Non-pigmented ciliary epithelial cell (primary cell): ENCODE data around the gene ACOX2.

ENCODE experiments used
- DNase-seq: peaks from one replicate; pipeline ENCODE4 v3.0.0-alpha.2; 2010; ENCODE audit warnings: low read depth

ACOX2 gene

GRCh38 chr3:58536501-58537411 is at the start of gene ACOX2:
TSS of gene ACOX2 (minus strand) at chr3:58537190. CDS start at chr3:58535106, 2,084 bp downstream.
- DNase-seq = no peak

GRCh38 chr3:58585994-58586393 is 49.0 kb upstream of the ACOX2 start:
- no peak for DNase-seq

GRCh38 chr3:58585005-58585786 is 48.2 kb upstream of the ACOX2 start:
- no peak for DNase-seq

DNA sequence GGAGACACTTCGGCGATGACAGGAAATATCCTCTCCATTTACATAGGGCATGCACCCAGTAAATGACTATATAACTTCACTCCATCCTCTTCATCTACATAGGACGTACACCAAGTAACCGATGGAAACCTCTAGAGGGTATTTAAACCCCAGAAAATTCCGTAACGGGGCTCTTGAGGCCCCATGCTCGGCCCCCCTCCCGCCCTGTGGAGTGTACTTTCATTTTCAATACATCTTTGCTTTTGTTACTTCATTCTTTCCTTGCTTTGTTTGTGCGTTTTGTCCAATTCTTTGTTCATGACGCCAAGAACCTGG is 47.7 kb upstream of the ACOX2 start:
- no peak for DNase-seq

DNA sequence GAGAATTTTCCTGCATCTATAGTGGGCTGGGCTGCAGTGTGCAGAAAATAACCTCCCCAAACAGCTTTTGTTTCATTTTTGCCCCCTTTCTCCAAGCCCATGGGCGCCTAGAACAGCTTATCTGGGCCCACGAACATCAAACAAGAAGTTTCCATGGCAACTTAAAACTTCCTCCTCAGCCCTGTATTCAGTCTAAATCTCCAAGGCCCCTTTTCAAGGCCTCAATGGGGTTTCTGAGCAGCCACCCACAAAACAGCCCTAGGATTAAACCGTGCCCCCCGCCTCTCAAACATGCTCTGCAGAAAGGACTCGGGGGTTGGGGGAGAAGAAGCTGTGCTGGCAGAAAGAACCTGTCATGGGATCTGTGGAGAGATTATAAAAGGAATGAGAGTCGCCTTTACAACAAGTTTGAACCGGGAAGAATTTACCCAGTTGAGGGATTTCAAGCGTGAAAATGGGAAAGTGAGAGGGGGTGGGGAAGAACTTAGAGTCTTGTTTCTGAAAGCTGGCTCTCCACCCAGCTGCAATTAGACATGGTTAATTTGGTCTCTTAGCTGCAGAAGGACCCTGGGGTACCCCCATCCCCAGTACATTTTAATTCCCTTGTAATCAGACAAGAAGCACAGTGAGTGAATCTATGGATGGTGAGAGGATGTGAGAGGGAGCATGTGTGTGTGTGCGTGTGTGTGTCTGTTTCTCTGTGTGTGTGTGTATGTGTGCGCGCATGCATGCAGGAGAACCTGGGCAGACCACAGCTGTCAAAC is 44.5 kb upstream of the ACOX2 start:
- no peak for DNase-seq

DNA sequence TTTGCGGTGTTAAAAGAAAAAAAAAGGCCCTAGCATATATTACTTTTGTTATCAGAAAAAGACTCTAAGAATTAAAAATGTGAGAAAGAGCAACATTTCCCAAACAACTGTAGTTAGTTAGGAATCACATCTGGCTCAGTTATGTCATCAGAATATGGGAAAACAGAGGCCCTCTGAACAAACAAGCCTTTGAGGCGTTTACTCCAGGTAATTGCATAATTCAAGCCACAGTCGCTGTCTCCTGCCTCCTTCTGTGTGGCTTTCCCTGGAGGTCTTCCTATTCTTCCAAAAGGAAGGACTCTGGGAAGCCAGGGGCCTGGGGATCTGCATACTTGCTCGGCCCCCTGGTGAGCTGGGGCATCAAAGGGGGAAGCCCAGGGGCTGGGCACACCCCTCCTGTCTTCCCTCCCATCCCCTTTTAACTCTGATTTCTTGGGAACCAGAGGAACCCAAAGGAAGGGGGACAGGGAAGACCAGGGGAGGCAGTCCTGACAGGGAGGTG is 43.9 kb upstream of the ACOX2 start:
- no peak for DNase-seq

GRCh38 chr3:58578873-58579272 is 41.9 kb upstream of the ACOX2 start:
- DNase-seq = no peak

DNA sequence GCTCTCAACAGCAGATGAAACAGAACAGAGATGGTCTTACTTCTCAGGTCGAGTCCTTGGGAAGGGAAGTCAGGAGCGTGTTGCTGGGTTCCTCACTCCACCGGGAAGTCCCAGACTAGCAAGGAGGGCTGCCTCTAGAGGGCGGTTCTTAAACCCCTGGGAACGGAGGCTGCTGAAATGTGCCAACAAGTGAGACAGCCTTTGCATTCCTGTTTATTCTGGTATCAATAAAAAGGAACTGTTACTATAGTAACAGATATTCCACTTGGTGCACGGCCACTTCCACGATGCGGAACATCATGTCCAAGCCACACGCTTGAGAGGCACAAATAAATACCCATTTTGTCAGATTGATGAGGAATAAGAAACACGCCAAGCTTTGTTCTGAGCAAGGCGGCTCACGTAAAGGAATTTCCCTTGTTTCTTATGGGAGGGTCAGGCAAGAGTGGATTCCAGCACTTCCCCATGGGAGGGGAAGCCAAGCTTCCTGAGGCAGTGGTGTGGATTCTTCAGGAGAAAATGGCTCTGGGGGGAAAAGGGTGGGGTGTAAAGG is 40.4 kb upstream of the ACOX2 start, which contains the start of gene FAM107A:
Gene FAM107A (minus strand): TSS at position 123 of the 553 bp plus-strand sequence. CDS start 7,531 bp downstream, outside the sequence.
- no peak for DNase-seq

- DNase-seq = no peak
Measured at GRCh38 chr3:58576716-58577115, 39.7 kb upstream of the ACOX2 start.

GRCh38 chr3:58575971-58576652 is 39.1 kb upstream of the ACOX2 start:
- no peak for DNase-seq

- DNase-seq = no peak
Measured at GRCh38 chr3:58574682-58575081, 37.7 kb upstream of the ACOX2 start.

DNA sequence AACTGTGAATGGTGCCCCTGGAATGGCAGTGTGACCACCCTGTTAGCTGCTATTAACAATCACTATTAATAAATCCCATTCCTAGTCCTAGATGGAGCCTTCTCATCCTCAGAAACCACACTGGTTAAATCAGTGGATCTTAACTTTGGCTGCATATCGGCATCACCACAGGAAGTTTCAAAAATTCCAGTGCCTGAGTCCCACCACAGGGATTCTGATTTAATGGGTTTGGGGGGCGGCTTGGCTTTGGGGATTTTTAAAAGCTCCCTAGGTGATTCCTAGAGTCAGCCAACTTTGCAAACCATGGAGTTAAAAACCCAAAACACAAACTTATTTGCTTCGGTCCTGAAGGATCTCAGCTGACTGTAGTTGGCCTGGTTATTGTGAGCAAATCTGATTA is 37.1 kb upstream of the ACOX2 start:
- no peak for DNase-seq

DNA sequence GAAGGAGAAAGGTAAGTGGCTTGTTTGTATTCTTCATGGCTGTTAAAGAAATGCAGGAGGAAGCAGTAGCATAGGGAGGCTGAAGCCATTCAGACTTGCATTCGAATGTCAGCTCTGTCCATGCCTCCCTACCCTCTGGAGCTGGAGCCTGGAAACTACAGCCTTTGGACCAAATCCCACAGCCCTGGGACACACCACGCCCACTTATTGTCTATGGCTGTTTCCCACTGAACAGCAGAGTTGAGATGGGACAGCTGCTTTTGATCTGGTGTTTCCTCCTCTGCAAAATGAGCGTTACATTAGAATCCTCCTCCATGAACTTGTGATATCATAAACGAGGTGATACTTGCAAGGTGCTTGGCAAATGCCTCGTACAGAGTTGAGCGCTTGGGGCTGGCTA is 36.6 kb upstream of the ACOX2 start:
- no peak for DNase-seq

DNA sequence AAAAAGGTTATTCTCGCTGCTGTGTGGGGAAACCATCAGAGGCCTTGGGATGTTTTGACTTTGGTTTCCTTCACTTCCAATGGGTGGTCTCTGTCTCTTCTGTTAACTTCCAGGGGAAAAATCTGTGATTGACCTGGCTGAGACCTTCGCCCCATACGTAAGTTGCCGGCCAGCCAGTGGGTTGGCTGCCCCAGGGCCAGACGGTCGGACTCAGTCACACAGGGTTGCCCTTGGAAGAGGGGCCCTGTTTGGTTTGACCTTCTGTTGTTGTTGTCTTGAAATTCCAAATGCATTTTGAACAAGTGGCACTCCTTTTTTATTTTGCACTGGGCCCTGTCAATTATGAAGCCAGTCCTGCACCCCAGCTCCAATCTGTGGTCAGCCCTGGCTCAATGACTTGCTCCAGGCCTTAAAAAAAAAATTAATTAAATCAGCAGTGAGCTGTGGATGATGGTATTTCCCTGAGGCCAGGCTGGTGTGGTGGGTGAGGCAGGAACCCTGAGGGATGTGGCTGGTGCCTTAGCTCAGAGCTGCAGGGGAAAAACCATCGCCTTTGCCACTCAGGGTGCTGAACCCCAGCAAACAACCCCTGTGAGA is 35.7 kb upstream of the ACOX2 start:
- DNase-seq = no peak

DNA sequence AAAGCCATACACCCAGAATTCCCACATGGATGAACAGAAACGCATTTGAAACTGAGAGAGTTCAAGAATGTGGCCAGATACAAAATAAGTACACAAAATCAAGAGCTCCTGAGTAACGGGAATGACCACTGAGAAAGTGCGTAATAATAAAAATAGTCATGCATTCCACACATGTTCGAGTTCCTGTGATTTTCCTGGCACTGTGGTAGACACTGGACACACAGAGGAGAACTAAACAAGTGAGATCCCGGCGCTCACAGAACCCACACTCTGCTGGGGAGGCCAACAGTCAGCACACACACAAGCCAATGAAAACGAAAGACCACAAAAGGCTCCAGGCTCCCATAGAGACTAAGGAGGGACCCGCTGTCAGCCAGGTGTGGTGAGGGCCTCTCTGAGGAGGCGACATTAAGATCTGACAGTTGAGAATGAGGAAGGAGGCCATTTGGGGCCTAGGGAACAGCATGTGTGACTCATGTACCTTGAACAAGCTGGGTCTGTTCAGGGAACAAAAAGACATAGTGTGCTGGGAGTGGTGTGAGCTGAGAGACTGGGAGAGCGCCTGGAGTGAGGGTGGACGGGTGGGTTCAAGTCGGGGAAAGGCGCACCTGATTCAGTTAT is 35.1 kb upstream of the ACOX2 start:
- DNase-seq = no peak

GRCh38 chr3:58570851-58571250 is 33.9 kb upstream of the ACOX2 start:
- DNase-seq = no peak

GRCh38 chr3:58569287-58570001 is 32.5 kb upstream of the ACOX2 start:
- DNase-seq = no peak

DNA sequence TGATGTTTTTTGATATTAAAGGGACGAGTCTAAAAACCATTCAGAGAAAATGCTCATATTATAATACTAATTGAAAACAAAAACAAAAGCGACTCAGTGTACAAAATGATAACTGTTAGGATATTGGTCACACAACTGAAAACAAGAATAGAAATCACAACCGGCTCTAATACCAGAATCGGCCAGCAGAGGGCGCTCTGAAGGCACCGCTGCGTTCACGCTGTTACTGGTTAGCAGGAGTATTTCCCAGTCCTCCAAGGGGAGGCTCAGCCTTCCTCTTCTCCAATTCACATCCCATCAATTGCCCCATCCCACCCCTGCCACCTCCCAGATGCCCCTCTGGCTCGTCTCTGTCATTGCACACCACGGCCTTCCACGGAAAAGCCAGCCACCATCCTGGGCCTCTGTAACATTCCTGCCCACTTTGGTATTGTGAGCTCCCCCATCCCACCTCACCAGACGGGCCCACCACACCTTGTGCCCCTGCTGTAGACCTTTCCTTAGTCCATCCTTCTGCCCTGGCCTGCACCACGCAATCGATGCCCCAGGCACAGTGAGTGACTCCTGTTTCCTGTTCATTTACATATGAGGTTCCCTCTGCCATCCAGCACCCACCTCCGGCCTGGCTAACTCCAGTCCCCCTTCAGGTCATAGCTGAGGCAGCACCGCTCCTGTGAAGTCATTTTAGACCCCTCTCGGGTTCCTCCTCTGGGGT is 31.7 kb upstream of the ACOX2 start:
- no peak for DNase-seq

DNA sequence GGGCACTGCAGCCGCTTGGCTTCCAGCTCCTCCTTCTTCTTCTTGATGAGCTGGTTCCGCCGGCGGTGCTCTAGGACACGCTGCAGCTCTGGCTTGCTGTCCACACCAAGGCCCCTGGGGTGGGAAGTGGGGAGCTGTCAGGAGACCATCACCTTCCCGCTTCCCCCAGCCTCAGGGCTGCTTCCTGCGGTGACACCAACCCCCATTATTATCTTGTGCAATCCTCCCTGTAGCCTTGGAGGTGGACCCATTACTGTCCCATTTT is 30.2 kb upstream of the ACOX2 start:
- no peak for DNase-seq
